IgD-negative memory B cell (primary cell): ENCODE measurements around the gene PLPPR5. TPM values are rescaled to one million over a fixed set of nuclear protein-coding genes. Genes with fewer than 3 reads are reported as not detected.

Experiments used
- H3K27ac Mint-ChIP-seq, 3 donors: one replicate each; pipeline ENCODE4 v1.8.0; 2020 to 2022; ENCODE audit warnings: mild to moderate bottlenecking in 3 of 3, mixed read lengths in 3 of 3, moderate library complexity in 1 of 3
- H3K27me3 Mint-ChIP-seq: one replicate; pipeline ENCODE4 v1.8.0; 2021; ENCODE audit warnings: mixed read lengths
- H3K36me3 Mint-ChIP-seq: one replicate; pipeline ENCODE4 v1.8.0; 2020; ENCODE audit warnings: mild to moderate bottlenecking, mixed read lengths
- H3K4me1 Mint-ChIP-seq, 3 donors: one replicate each; pipeline ENCODE4 v1.8.0; 2020 to 2022; ENCODE audit warnings: mixed read lengths in 3 of 3, mild to moderate bottlenecking in 1 of 3
- H3K4me3 Mint-ChIP-seq, 4 donors: one replicate each; pipeline ENCODE4 v1.8.0; 2020 to 2022; ENCODE audit warnings: mild to moderate bottlenecking in 4 of 4, mixed read lengths in 4 of 4, moderate library complexity in 3 of 4
- H3K9me3 Mint-ChIP-seq, 3 donors: one replicate each; pipeline ENCODE4 v1.8.0; 2020 to 2021; ENCODE audit warnings: mixed read lengths in 3 of 3, mild to moderate bottlenecking in 1 of 3
- polyA plus RNA-seq: library from polyadenylated mRNA; unstranded; fragments of 300-500 nt; fragmentation: Illumina TruSeq; gene quantifications from one replicate; pipeline ENCODE4 v1.2.3, GENCODE V29; 2021

PLPPR5 gene
- polyA plus RNA-seq, 1 donor from 2014 or later, result not detected

DNA sequence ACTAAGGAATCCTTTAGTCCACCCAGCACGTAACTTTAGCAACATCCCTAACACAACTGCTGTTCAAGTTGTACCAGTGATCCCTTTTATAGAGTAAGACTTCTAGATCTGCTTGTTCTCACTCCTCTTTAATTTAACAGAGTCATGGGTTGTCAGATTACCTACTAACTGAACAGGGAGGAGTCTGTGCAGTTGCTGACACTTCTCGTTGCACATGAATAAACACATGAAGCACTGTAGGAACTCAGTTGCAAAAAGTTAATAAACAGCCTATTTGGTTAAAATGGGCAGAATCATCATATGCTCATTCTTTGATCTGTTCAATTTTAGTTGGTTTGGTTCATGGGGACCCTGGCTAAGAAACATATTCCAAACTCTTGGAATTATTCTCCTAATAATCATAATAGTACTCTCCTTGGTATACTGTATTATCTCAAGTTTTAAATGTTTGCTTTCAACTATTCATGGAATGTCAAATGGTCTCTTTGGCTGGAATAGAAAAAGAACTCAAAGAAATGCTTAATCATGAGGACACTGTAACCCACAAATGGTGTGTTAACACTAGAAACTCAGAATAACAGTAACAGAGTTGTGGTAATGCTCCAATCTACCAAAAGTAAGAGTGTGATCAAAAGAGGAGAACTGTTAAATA lies 15.6 kb downstream of the PLPPR5 start:
- Mint-ChIP-seq H3K27me3 (no peaks in the 10 kb centered on the region), H3K4me3 (no peak overlapping the region), H3K4me1 (no peaks in the 10 kb centered on the region), H3K36me3 (no peaks in the 10 kb centered on the region), H3K27ac (no peak overlapping the region), H3K9me3 (no peaks in the 10 kb centered on the region)

DNA sequence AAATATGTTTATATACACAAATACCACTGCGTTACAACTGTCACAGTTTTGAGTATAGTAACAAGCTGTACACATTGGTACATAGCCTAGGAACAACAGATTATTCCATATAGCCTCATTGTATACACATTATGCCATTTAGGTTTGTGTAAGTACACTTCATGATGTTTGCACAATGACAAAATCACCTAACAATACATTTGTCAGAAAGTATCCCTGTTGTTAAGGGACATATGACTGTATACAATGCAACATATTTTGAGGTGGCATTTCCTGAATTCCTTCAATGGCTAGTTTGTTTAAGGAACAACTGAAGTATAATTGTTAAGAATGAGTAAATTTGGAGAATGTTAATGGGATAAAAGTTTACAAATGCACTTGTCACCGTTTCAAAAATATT lies 19.0 kb downstream of the PLPPR5 start:
- Mint-ChIP-seq H3K4me3 (no peak overlapping the region), H3K4me1 (no peaks in the 10 kb centered on the region), H3K36me3 (no peaks in the 10 kb centered on the region), H3K27ac (no peak overlapping the region), H3K9me3 (no peaks in the 10 kb centered on the region), H3K27me3 (peaks cover 2% of the 10 kb centered on the region)

DNA sequence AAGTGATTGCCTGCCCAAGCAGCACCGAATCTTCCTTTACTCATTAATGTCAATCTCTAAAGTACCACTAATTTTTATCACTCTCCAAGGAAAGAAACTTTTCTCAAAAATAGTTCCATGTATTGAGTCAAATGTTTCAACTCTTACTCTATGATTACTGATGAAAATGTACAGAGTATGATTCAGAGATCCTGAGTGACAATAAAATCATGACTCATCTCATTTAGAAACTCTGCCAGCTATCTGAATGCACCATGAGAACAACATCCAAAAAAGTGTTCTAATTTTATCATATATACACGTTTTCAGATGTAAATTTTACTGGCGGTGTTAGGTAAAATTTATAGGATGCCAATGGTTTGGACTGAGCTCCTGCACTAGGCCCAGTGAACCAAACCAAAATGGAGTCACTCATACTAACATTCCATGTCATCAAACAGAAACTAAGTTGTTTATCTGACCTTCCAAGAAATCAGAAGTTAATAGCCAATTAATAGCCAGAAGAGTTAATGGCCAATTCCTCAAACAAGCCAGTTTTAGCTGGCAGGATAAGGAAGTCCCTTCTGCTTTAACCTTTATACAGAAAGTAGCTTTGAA lies 22.6 kb downstream of the PLPPR5 start:
- Mint-ChIP-seq H3K4me1 (no peaks in the 10 kb centered on the region), H3K36me3 (peaks cover 2% of the 10 kb centered on the region), H3K9me3 (no peaks in the 10 kb centered on the region), H3K4me3 (no peak overlapping the region), H3K27ac (no peak overlapping the region), H3K27me3 (peaks cover 2% of the 10 kb centered on the region)

DNA sequence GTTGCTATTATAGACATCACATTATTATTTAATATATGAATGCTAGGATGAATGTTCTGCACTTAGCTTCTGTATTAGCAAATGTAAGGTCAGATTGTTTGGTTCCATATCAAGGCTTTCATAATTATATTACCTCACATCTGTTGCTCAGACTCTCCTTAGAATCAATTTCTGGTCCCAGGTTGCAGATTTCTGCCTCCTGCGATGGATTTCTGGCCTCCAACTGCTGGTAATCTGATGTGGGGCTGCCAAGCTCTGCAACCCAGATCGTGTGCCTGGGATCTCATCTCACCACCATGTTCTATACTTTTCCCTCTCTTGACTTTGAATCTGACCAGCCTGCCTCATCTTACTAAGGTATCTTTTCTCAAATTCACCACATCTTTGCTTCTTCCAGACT lies 25.2 kb downstream of the PLPPR5 start:
- Mint-ChIP-seq H3K4me3 (no peak overlapping the region), H3K27ac (no peak overlapping the region), H3K9me3 (no peaks in the 10 kb centered on the region), H3K4me1 (no peaks in the 10 kb centered on the region), H3K36me3 (peaks cover 2% of the 10 kb centered on the region), H3K27me3 (peaks cover 2% of the 10 kb centered on the region)

DNA sequence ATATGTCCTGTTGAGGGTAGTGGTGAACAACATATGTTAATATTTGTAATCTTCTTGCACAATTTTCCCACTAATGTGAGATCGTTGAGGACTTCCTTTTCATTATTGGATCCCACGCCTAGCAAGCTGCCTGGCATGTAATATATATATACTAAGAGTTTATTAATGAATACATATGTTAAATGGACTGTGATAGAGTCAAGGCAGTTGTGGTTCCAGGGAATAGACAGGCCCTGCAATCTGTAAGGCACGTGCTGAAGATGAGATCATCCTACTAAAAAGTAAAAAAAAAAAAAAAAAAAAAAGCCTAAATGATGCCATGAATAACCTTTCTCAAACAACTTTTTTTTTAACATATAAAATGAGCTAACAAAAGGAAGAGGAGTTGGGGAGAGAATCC lies 28.9 kb downstream of the PLPPR5 start:
- Mint-ChIP-seq H3K9me3 (no peaks in the 10 kb centered on the region), H3K4me1 (no peaks in the 10 kb centered on the region), H3K4me3 (no peak overlapping the region), H3K36me3 (peaks cover 2% of the 10 kb centered on the region), H3K27ac (no peak overlapping the region), H3K27me3 (no peaks in the 10 kb centered on the region)

DNA sequence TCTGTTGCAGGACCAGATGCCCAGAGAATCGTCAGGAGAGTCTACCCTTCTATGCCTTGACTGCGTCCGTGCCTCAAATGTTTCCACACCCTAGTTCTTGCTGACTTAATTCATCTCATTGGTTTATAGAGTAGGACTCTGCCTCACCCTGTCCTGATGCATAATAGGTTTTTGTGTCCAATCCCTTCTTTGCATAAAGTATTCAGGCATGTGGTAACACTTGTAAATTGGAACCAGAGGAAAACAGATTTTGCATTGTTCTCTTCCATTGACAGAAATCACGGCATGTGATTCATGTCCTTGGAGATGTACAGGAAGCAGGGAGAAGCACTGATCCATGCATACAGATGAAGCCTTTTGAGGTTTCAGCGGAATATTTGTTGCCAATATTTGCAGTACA lies 29.5 kb downstream of the PLPPR5 start:
- Mint-ChIP-seq H3K36me3 (peaks cover 2% of the 10 kb centered on the region), H3K4me1 (no peaks in the 10 kb centered on the region), H3K4me3 (no peak overlapping the region), H3K27ac (no peak overlapping the region), H3K27me3 (no peaks in the 10 kb centered on the region), H3K9me3 (no peaks in the 10 kb centered on the region)

DNA sequence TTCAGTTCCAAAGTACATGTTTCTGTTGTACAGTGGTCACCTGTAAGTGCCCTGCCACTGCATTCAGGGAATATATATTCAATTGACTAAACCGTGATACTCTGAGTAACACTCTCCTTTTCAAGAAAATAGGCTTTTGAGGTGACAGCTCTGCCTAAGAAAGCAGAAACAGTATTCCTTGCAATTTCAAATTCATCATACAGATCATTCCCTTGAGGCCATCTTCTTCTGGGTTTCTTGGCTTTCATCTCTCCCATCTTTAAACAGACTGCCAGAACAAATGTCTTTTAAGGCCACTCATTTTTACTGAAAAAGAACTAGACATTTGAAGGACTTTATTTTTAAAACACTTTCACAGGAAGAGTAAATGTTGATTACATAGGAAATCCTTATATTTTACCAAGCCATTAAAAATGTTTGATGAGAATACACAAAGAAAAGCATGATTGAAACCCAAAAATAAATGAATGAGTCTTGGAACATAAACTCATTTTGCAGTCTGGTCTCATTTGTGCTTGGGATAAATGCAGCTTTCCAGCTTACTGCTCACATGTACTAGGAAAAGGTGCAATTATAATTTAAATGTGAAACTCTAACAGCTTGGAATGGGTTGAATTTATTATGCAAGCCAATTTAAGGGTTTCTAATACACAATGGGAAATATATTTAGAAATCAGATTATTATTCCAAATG lies 34.7 kb downstream of the PLPPR5 start:
- Mint-ChIP-seq H3K4me3 (no peak overlapping the region), H3K4me1 (peaks cover 0 to 2% (median 0%) of the 10 kb centered on the region in 3 donors), H3K27me3 (peaks cover 3% of the 10 kb centered on the region), H3K9me3 (no peaks in the 10 kb centered on the region), H3K36me3 (no peaks in the 10 kb centered on the region), H3K27ac (no peak overlapping the region)

DNA sequence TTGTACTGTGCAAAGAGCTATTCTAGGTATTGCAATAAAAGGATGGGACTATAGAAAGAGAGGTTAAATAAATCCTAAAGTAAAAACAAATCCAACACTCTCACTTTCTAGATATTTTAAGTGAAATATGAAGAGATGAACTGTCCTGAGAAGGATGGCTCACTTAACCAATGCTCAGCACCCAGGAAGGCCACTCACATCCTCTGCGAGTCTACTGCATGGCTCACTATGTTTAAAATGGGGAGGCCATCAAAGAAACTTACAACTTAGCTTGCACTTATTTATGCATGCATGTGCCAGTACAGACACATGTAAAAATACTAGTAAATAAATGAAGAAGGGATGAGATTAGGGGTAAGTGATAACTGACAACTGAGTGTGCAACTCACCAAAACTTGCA lies 37.5 kb downstream of the PLPPR5 start:
- H3K27me3 Mint-ChIP-seq, result peaks cover 3% of the 10 kb centered on the region
- peaks cover 0 to 2% (median 0%) of the 10 kb centered on the region in 3 donors for H3K4me1 Mint-ChIP-seq
- H3K4me3 Mint-ChIP-seq, result no peak overlapping the region
- no peak overlapping the region for H3K27ac Mint-ChIP-seq
- no peaks in the 10 kb centered on the region for H3K9me3 Mint-ChIP-seq
- H3K36me3 Mint-ChIP-seq, result no peaks in the 10 kb centered on the region

DNA sequence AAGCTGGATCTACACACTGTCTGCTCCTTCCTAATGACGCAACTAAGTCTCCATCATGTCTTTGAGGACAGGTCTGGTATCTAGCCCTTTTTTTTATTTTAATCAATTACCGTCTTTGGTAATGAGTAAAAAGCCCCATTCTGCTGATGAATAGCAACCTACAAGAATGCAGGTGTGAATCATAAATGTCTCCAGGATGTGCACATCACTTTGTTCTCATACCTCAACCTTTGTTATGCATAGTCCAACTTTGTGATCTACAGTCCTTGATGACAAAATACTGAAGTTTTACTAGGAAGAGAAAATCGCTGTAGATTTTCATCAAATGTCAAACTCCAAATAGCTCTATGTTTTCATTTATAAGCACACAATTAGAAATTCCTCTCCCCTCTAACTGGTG lies 39.3 kb downstream of the PLPPR5 start:
- H3K36me3 Mint-ChIP-seq, result no peaks in the 10 kb centered on the region
- H3K27ac Mint-ChIP-seq, result no peak overlapping the region
- H3K9me3 Mint-ChIP-seq, result no peaks in the 10 kb centered on the region
- peaks cover 3% of the 10 kb centered on the region for H3K27me3 Mint-ChIP-seq
- peaks cover 0 to 2% (median 0%) of the 10 kb centered on the region in 3 donors for H3K4me1 Mint-ChIP-seq
- H3K4me3 Mint-ChIP-seq, result no peak overlapping the region

DNA sequence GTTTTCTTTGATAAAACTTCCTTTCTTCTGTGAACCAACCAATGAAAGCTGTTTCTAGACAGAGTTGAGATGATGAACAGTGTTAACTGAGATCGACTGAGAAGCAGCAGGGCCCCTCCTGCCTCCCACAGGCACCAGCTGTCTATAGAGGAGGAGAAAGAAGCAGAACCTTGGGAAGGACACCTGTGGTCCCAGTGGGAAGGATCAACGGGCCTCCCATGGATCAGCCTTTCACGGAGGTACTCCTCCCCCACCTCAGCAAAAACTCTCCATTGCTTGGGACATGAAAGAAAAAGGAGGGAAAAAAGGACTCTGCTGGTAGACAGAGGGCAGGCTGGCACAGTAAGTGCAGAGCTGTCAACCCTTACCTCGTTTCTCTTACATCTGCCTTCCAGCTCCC lies 40.5 kb downstream of the PLPPR5 start:
- Mint-ChIP-seq H3K9me3 (no peaks in the 10 kb centered on the region), H3K4me1 (peaks cover 0 to 2% (median 0%) of the 10 kb centered on the region in 3 donors), H3K27ac (peak overlapping the region in 1 of 3 donors; percentile 8), H3K27me3 (peaks cover 3% of the 10 kb centered on the region), H3K36me3 (no peaks in the 10 kb centered on the region), H3K4me3 (no peak overlapping the region)

DNA sequence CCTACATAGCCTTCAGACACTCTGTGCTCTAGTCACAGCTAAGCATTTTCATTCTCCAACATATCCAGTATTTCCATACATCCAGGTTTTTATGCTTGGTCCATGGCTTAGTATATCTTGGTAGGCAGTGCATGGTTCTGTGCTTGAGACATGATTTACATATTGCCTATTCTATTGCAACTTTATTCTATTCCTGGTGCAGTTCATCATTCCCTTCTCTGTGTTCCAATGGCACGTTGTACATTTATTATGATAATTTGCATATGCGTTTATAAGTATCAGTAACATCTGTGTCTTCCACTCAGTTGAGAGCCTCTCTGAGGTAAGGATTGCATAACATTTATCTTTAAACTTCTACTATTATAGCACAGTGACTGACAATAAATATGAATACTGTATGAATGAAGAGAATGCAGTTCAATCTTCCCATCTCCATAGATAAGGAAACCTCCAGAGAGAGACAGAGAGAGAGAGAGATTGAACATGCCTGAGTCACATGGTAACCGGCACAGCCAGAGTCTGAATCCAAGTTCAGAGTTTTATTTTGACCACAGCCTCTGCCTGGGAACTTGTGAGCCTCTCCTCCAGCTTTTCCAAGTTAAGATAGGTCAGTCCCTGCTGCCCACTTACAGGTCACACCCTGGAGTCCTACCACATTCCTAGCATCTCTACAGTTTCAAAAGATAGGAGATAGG lies 41.5 kb downstream of the PLPPR5 start:
- Mint-ChIP-seq H3K4me1 (peaks cover 0 to 3% (median 0%) of the 10 kb centered on the region in 3 donors), H3K27ac (no peak overlapping the region), H3K36me3 (no peaks in the 10 kb centered on the region), H3K4me3 (no peak overlapping the region), H3K9me3 (no peaks in the 10 kb centered on the region), H3K27me3 (peaks cover 3% of the 10 kb centered on the region)

DNA sequence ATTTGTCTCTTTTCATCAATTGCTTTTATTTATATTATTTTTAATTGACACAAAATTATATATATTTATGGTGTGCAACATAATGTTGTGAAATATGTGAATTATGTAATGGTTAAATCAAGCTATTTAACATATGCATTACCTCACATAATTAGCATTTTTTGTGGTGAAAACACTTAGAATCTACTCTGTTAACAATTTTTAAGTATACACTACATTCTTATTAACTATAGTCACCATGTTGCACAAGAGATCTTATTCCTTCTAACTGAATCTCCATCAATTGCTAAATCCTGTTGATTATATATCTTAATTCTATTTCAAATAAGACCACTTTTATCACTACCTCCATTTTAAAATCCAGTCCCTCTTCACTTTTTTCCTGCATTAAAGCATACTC lies 42.5 kb downstream of the PLPPR5 start:
- Mint-ChIP-seq H3K36me3 (no peaks in the 10 kb centered on the region), H3K9me3 (no peaks in the 10 kb centered on the region), H3K27ac (no peak overlapping the region), H3K27me3 (peaks cover 3% of the 10 kb centered on the region), H3K4me3 (no peak overlapping the region), H3K4me1 (peaks cover 0 to 3% (median 0%) of the 10 kb centered on the region in 3 donors)

DNA sequence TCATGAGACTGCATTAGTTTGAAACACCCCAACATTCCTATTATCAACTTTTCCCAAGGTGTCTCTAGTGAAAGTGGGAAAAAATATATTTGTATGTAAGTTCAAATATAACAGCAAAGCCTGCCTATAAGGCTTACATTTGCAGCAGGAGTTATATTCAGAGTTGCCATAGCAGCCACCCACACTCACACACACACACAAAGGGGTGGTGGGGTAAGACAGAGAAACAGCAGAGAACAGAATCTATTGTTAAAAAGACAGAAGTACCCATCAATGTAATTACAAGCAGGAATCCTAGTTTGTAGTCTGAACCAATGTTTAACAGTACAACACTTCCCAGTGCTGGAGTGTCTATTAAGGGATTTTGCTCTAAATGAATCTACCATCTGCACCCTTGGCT lies 55.0 kb downstream of the PLPPR5 start:
- Mint-ChIP-seq H3K4me3 (no peak overlapping the region), H3K9me3 (no peaks in the 10 kb centered on the region), H3K4me1 (no peaks in the 10 kb centered on the region), H3K36me3 (no peaks in the 10 kb centered on the region), H3K27ac (no peak overlapping the region), H3K27me3 (no peaks in the 10 kb centered on the region)

DNA sequence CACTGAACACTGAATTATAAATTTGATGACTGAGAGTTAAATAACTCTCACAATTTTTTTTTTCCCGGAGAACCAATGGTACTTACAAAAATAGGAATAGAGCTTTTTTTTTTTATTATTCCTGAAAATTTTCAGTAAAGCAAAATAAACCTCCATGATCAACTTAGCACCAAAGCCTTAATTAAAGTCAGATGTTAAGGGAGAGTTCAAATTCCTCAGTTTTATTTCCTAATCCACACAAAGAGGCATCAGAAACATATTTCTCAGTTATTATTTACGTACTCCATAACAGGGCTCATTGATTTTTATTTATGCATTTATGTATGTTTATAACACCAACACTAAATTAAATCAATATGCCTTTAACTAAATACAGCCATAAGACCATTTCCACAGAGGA lies 55.5 kb downstream of the PLPPR5 start:
- H3K4me3 Mint-ChIP-seq, result no peak overlapping the region
- no peaks in the 10 kb centered on the region for H3K27me3 Mint-ChIP-seq
- H3K27ac Mint-ChIP-seq, result no peak overlapping the region
- H3K4me1 Mint-ChIP-seq, result no peaks in the 10 kb centered on the region
- no peaks in the 10 kb centered on the region for H3K36me3 Mint-ChIP-seq
- H3K9me3 Mint-ChIP-seq, result no peaks in the 10 kb centered on the region

DNA sequence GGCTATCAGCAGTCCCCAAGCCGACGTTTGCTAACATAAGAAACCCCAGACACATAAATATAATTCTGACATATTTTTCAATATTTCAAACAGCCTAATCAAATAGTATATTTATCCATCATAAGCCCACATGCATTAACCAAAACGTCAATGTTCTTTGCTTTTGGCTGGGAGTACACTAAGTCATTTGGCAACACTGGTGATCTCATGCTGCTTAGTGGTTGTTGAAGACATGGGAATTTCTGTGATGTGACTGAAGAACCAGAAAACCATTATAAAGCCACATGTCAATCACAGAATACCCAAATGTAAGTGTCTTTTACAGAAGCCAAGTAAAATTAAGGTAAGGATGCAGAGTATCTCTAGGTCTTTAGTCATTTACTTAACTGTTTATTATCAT lies 57.6 kb downstream of the PLPPR5 start:
- no peaks in the 10 kb centered on the region for H3K4me1 Mint-ChIP-seq
- no peaks in the 10 kb centered on the region for H3K27me3 Mint-ChIP-seq
- no peak overlapping the region for H3K27ac Mint-ChIP-seq
- no peaks in the 10 kb centered on the region for H3K9me3 Mint-ChIP-seq
- no peaks in the 10 kb centered on the region for H3K36me3 Mint-ChIP-seq
- no peak overlapping the region for H3K4me3 Mint-ChIP-seq
